Measurements from ENCODE around the gene PFDN2.
"Not testable (repeated sequence)": the region's sequence is repeated elsewhere in the genome, so short reads cannot be mapped to it uniquely, and the experiment has no call there.

Gene PFDN2

GRCh38 chr1:161138431-161138830 lies 20.6 kb upstream of the PFDN2 start:
- no peak for DNase-seq

DNA sequence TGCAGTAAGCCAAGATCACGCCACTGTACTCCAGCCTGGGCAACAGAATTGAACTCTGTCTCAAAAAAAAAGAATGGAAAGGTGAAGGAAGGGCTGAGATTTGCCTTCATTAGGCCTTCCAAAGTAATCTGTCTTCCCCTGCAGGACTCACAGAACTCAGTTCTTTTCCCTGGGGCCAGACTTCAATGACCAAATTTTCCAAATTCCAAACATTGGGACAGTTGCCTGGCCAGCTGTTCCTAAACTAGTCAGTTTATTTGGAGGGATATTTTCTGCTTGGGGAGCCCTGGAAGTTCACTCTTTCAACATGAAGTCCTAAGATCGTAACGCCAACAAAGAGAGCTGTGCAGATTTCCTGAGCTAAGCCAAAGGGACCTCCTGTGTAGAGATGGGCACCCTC lies 20.0 kb upstream of the PFDN2 start:
- no peak for DNase-seq

DNA sequence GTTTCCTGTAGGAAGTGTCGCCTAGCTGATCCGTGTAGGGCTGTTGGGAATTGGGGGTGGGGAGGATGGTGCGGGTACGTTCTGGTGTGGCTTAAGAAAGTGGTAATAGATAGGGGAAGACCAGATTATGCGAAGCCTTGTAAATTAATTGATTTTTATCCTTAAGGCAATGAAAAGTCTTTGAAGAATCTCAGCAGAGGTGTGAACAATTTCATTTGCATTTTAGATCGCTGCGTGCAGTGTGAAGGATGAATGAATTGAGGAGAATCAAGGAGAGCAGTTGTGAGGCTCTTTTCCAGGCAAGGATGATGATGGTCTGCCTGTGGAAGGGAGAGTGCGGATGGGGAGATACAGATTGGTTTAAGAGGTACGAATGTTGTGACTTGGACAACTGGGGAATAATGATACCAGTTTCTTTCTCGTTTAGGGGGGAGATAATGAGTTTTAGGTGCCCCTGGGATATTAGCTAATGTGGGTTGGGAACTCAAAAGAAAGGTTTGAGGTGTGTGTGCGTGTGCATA lies 15.4 kb upstream of the PFDN2 start:
- no peak for DNase-seq

GRCh38 chr1:161132410-161133219 lies 14.8 kb upstream of the PFDN2 start, which contains the start of gene DEDD:
DEDD (minus strand) TSS chr1:161132667; CDS start chr1:161124462, 8,205 bp downstream.
- DNase-seq, result peak; percentile 87

- no peak for DNase-seq
Observed at GRCh38 chr1:161131523-161132409, 13.9 kb upstream of the PFDN2 start.

GRCh38 chr1:161130266-161130665 lies 12.4 kb upstream of the PFDN2 start:
- DNase-seq, result no peak

DNA sequence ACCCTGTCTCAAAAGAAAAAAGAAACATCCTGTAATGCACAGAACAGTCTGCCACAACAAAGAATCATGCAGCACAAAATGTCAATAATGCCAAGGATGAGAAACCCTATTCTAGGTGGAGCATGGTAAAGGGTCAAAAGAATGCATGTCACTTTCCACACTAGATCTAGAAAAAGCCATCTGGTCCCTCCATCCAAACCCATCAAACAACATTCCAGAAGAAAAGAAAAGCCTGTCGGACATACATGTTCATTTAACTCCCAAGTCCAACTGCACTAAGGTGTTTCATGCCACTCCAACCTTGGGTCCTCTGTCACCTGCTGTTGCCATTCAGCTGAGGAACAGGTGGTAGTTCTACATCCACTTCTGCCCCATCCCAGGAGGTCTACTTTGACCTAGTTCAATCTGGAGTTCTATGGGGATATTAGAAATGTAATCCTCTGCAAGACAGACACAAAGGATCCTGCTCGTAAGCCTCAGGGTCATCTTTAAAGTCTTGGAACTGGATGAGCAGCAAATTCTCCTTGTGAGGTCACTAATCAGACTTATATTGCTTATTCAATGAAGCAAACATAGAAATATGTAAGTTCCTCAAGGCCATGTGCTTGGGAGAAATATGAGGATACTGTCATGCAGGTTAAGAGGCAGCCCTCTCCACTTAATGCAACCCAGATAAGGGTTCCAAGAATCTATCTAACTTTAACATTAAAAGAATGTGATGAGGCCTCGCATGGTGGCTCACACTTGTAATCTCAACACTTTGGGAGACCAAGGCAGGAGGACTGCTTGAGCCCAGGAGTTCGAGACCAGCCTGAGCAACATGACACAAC lies 11.0 kb upstream of the PFDN2 start:
- no peak for DNase-seq

DNA sequence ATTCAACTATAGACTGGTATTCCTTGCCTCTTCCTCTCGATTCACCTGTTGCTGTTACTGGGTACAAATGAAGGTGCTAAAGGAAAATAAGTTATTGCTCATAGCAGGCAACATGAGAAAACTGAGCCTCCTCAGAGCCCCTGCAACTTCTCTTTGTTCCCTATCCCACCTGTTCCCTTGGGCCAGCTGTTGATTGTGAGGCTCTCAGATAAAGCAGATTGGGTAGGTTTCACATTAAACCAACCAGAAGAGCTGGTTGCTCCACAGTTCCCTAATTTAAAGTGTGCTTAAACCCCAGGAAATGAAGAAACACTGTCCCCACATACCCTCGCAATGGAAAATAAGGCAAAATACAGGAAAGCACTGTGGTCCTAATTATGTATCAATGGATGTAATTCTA lies 9.8 kb upstream of the PFDN2 start:
- DNase-seq, result no peak

GRCh38 chr1:161122967-161123366 lies 5.1 kb upstream of the PFDN2 start:
- no peak for DNase-seq

DNA sequence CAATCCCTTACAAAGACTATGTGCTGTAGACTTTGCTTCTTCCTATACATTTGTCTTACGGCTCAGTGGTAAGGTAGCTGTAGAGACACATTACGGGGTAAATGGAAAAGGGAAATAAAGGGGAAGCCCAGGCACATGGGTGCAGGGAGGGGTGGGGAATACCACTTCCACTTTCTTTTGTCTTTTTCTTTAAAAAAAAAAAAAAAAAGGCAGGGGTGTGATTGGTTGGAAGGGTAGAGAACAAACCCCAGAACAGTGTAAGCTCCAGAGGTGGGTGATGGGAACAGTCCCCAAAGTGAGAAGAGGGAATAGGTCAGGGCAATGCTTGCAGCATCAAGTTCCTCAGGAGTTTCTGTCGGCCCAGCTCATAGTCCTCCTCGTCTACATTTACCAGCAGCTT lies 4.0 kb upstream of the PFDN2 start:
- no peak for DNase-seq

DNA sequence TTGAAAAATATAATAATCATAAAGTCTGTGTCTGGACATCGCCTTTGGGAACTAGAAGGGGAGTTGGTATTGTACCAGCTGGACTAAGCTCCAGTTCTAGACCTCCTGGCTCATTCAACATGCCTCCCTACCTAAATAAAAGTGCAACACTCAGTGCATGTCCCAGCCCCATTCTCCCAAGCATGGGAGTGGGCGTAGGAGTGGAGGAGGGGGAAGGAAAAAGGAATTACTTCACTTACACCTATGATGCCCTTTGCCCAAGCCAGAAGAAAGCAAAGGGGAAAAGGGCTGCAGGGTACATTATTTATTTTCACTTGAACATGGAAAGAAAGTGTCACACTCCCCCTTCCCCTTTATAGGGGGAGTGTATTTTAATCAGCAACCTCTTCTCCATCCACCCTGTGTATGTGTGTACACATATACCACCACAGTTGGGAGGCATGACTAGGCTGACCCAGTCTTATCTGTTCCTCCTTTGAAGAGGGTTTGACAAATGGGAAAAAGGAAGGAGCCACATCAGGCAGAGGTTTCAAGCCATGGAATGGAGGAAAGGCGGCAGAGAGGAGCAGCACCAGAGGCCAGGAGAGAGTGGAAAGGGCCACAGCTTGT lies 3.3 kb upstream of the PFDN2 start:
- DNase-seq, result no peak

DNA sequence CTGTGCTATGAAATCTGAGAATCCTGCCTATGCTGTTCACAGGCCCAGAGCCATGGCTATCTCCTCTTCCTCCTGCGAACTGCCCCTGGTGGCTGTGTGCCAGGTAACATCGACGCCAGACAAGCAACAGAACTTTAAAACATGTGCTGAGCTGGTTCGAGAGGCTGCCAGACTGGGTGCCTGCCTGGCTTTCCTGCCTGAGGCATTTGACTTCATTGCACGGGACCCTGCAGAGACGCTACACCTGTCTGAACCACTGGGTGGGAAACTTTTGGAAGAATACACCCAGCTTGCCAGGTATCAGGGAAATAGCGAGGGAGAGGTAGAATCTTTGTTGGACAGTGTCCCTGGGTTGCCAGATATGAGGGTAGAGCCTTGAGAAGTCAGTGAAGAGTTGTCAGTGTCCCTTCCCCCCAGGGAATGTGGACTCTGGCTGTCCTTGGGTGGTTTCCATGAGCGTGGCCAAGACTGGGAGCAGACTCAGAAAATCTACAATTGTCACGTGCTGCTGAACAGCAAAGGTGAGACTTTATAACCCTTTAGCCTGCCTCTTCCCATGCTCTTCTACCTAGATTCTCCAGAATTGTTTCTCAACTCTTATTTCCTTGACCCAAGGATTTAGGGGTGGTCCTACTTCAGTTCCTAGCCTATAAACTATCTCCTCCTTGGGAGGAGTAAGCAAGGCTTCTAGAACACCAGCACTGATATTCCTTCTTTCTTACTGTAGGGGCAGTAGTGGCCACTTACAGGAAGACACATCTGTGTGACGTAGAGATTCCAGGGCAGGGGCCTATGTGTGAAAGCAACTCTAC lies 1.5 kb upstream of the PFDN2 start:
- DNase-seq, result no peak

GRCh38 chr1:161115961-161116360 lies 1.9 kb downstream of the PFDN2 start:
- DNase-seq, result not testable (repeated sequence)

DNA sequence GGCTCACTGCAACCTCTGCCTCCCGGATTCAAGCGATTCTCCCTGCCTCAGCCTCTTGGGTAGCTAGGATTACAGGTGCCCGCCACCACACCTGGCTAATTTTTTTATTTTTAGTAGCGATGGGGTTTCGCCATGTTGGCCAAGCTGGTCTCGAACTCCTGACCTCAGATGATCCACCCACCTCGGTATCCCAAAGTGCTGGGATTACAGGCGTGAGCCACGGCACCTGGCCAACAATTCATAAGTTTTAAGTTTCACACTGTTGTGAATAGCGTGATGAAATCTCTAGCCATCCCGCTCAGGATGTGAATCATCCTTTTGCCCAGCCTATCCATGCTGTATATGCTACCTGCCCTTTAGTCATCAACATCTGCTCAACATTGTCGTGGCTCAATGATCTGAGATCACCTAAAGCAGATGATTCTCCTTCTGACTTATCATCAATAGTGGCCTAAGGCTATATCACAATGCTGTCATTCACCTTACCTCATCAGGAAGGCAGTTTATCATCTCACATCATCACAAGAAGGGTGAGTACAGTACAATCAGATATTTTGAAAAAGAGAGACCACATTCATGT lies 2.6 kb downstream of the PFDN2 start:
- DNase-seq, result no peak

GRCh38 chr1:161114556-161114955 lies 3.3 kb downstream of the PFDN2 start:
- no peak for DNase-seq

DNA sequence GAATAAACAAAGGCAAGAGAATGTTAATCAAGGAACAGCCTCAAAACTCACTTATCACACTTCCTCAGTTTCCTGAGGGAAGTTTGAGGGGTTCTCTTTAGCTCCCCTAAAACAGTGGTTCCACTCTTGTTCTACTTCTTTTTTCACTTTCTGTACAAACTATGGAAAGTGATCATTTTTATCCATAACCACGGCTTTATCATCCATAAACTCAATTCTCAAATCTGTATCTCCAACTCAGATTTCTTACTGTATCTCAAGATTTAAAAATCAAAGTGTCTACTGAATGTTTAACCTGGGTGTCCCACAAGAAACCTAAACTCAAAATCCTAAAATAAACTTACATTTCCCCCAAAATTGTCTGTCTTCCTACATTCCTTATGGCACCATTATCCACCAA lies 3.9 kb downstream of the PFDN2 start:
- no peak for DNase-seq

DNA sequence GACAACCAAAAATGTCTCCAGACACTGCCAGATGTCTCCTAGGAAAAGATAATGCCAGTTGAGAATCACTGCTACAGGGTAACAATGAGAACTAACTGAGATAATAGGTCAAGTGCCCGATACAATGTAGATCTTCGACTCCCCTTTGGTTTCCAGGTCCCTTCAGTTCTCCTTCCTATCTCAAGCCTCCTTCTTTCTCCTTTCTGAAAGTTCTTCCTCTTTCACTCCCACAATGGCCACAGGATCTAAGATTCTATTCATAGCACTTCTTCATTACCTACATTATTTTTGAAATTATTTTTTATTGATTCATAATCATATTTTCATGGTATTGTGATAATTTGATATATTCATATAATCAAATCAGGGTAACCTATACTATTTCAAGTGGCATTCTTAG lies 6.3 kb downstream of the PFDN2 start:
- DNase-seq, result no peak

GRCh38 chr1:161111117-161111516 lies 6.7 kb downstream of the PFDN2 start:
- no peak for DNase-seq

DNA sequence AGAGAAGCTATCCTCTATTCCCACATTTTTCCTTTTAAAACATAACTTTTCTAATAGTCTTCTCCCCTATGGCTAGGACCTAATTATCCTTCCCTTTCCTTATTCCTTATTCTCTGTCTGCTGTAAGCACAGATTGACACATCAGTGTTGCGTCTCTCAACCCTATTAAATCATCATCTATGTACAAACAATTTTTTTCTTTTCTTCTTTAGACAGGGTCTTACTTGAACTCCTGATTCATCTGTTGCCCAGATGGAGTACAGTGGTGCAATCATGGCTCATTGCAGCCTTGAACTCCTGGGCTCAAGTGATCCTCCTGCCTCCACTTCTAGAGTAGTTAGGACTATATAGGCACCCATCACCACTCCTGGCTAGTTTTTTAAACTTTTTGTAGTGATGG lies 11.4 kb downstream of the PFDN2 start:
- DNase-seq, result no peak

- DNase-seq, result no peak
Observed at GRCh38 chr1:161100556-161100955, 17.3 kb downstream of the PFDN2 start.
